Neutrophil (primary cell): ENCODE measurements around the gene NRROS.

Source experiments
- H3K27ac ChIP-seq: fragments of 200-600 bp; sonication (generic); 2 replicates; pipeline ENCODE4 v1.5.1; 2016; ENCODE audit warnings: mild to moderate bottlenecking, moderate library complexity
- H3K27me3 ChIP-seq: fragments of 200-600 bp; sonication (generic); 2 replicates; pipeline ENCODE4 v1.6.0; 2016; ENCODE audit warnings: mild to moderate bottlenecking
- H3K36me3 ChIP-seq: fragments of 200-600 bp; sonication (generic); 2 replicates; pipeline ENCODE4 v1.5.1; 2017
- H3K4me1 ChIP-seq, 2 experiments: fragments of 200-600 bp in 1 of 2; sonication (generic) in 1 of 2; 1 replicate in 1 of 2; 2 replicates in 1 of 2; pipeline versions ENCODE4 v1.5.1 to v1.6.1; 2013 to 2016; ENCODE audit warnings: low read depth in 1 of 2, low read length in 1 of 2, mild to moderate bottlenecking in 1 of 2, moderate library complexity in 1 of 2; ENCODE audit not compliant: control insufficient read depth in 1 of 2, insufficient read depth in 1 of 2
- H3K4me3 ChIP-seq, 2 experiments: fragments of 200-600 bp in 1 of 2; sonication (generic) in 1 of 2; 1 replicate in 1 of 2; 2 replicates in 1 of 2; pipeline ENCODE4 v1.5.1; 2013 to 2016; ENCODE audit warnings: low read depth in 1 of 2, low read length in 1 of 2, mild to moderate bottlenecking in 1 of 2, moderate library complexity in 1 of 2
- H3K9me3 ChIP-seq: fragments of 200-600 bp; sonication (generic); 2 replicates; pipeline ENCODE4 v1.5.1; 2016
- CTCF ChIP-seq: fragments of 200-600 bp; sonication (generic); IDR thresholded peaks from 2 replicates; pipeline ENCODE4 v1.5.1; 2016; ENCODE audit warnings: antibody characterized with exemption

The NRROS gene

GRCh38 chr3:196656213-196656612, 16.7 kb downstream of the NRROS start:
- no peaks in the 10 kb centered on the region for H3K27me3 ChIP-seq
- H3K27ac ChIP-seq: no peak overlapping the region
- peaks cover 52% of the 10 kb centered on the region for H3K36me3 ChIP-seq
- no peak for TF ChIP-seq CTCF
- H3K4me3 ChIP-seq: no peak overlapping the region
- H3K4me1 ChIP-seq: peaks cover 12 to 24% of the 10 kb centered on the region in 2 experiments
- no peaks in the 10 kb centered on the region for H3K9me3 ChIP-seq

GRCh38 chr3:196659901-196660351, 20.4 kb downstream of the NRROS start:
- Histone ChIP-seq H3K27me3 (no peaks in the 10 kb centered on the region), H3K27ac (no peak overlapping the region), H3K36me3 (peaks cover 61% of the 10 kb centered on the region), H3K4me3 (no peak overlapping the region), H3K9me3 (no peaks in the 10 kb centered on the region), H3K4me1 (no peaks in the 10 kb centered on the region)
- no peak for TF ChIP-seq CTCF

GRCh38 chr3:196660381-196661166, 21.1 kb downstream of the NRROS start:
- no peaks in the 10 kb centered on the region for H3K27me3 ChIP-seq
- H3K36me3 ChIP-seq: peaks cover 59% of the 10 kb centered on the region
- no peak overlapping the region for H3K4me3 ChIP-seq
- no peaks in the 10 kb centered on the region for H3K9me3 ChIP-seq
- no peaks in the 10 kb centered on the region for H3K4me1 ChIP-seq
- no peak overlapping the region for H3K27ac ChIP-seq
- TF ChIP-seq CTCF: no peak

GRCh38 chr3:196661400-196661799, 21.9 kb downstream of the NRROS start:
- no peak for TF ChIP-seq CTCF
- no peaks in the 10 kb centered on the region for H3K27me3 ChIP-seq
- no peaks in the 10 kb centered on the region for H3K4me1 ChIP-seq
- H3K9me3 ChIP-seq: no peaks in the 10 kb centered on the region
- no peak overlapping the region for H3K27ac ChIP-seq
- peaks cover 52% of the 10 kb centered on the region for H3K36me3 ChIP-seq
- H3K4me3 ChIP-seq: no peak overlapping the region

- peaks cover 47% of the 10 kb centered on the region for H3K36me3 ChIP-seq
- no peaks in the 10 kb centered on the region for H3K9me3 ChIP-seq
- H3K4me3 ChIP-seq: no peak overlapping the region
- TF ChIP-seq CTCF: no peak
- no peaks in the 10 kb centered on the region for H3K4me1 ChIP-seq
- H3K27me3 ChIP-seq: no peaks in the 10 kb centered on the region
- no peak overlapping the region for H3K27ac ChIP-seq
Observed at GRCh38 chr3:196662033-196662432, 22.5 kb downstream of the NRROS start.
